Measurements from ENCODE around the gene MCOLN1. TPM values are rescaled to one million over a fixed set of nuclear protein-coding genes. Genes with fewer than 3 reads are reported as not detected.
A peak's percentile ranks its signal among the peaks of the same experiment; 100 is the strongest.

Gene MCOLN1
- total RNA-seq, result 10 to 100 TPM; 11.4 to 17.0 TPM
- total RNA-seq, result 6.3 to 11.9 reads per million in 2 donors

- H3K27ac Mint-ChIP-seq, result peak within 1 kb of the TSS; percentile 86
- no peaks in the 10 kb centered on the region for H3K36me3 Mint-ChIP-seq (ENCODE audit: low read depth)
- ATAC-seq (peak; percentile 95), DNase-seq (peak; percentile 99 to 100 (median 100))
- H3K9me3 ChIP-seq (ENCODE audit: control insufficient read depth, low read length, poor library complexity, severe bottlenecking), result no peaks in the 10 kb centered on the region
- H3K27me3 Mint-ChIP-seq, result no peaks in the 10 kb centered on the region
- peaks cover 18% of the 10 kb centered on the region for H3K4me1 Mint-ChIP-seq
- H3K4me3 Mint-ChIP-seq, result peak within 1 kb of the TSS; percentile 94
Observed at GRCh38 chr19:7522072-7522922, at the start of gene MCOLN1. Gene MCOLN1, plus strand, starts transcription at chr19:7522624. Its CDS starts 127 bp downstream, at chr19:7522751.

- H3K4me1 Mint-ChIP-seq, result peaks cover 2% of the 10 kb centered on the region
- peak overlapping the region; percentile 24 for H3K27ac Mint-ChIP-seq
- DNase-seq, result no peak
- H3K4me3 Mint-ChIP-seq, result no peak overlapping the region
- no peaks in the 10 kb centered on the region for H3K27me3 Mint-ChIP-seq
- no peak for ATAC-seq
- no peaks in the 10 kb centered on the region for H3K9me3 ChIP-seq (ENCODE audit: control insufficient read depth, low read length, poor library complexity, severe bottlenecking)
- H3K36me3 Mint-ChIP-seq (ENCODE audit: low read depth), result peaks cover 2% of the 10 kb centered on the region
Observed at GRCh38 chr19:7475665-7476064, 46.8 kb upstream of the MCOLN1 start.

GRCh38 chr19:7476241-7476640, 46.2 kb upstream of the MCOLN1 start:
- Mint-ChIP-seq H3K36me3 (ENCODE audit: low read depth) (peaks cover 2% of the 10 kb centered on the region), H3K27me3 (no peaks in the 10 kb centered on the region), H3K27ac (peak overlapping the region; percentile 24), H3K4me1 (peaks cover 2% of the 10 kb centered on the region), H3K4me3 (peak overlapping the region; percentile 36)
- no peak for ATAC-seq
- H3K9me3 ChIP-seq (ENCODE audit: control insufficient read depth, low read length, poor library complexity, severe bottlenecking), result no peaks in the 10 kb centered on the region
- no peak for DNase-seq

- H3K27ac Mint-ChIP-seq, result peak overlapping the region; percentile 54
- H3K27me3 Mint-ChIP-seq, result no peaks in the 10 kb centered on the region
- H3K9me3 ChIP-seq (ENCODE audit: control insufficient read depth, low read length, poor library complexity, severe bottlenecking), result no peaks in the 10 kb centered on the region
- ATAC-seq (no peak), DNase-seq (no peak)
- peak overlapping the region; percentile 36 for H3K4me3 Mint-ChIP-seq
- H3K4me1 Mint-ChIP-seq, result peaks cover 2% of the 10 kb centered on the region
- H3K36me3 Mint-ChIP-seq (ENCODE audit: low read depth), result no peaks in the 10 kb centered on the region
Observed at GRCh38 chr19:7476777-7477494, 45.5 kb upstream of the MCOLN1 start.

GRCh38 chr19:7477758-7478157, 44.7 kb upstream of the MCOLN1 start:
- DNase-seq, result no peak
- Mint-ChIP-seq H3K4me3 (peak overlapping the region; percentile 47), H3K27ac (peak overlapping the region; percentile 54)

GRCh38 chr19:7478173-7478842, 44.1 kb upstream of the MCOLN1 start:
- Mint-ChIP-seq H3K4me3 (no peak overlapping the region), H3K36me3 (ENCODE audit: low read depth) (no peaks in the 10 kb centered on the region), H3K4me1 (peaks cover 6% of the 10 kb centered on the region), H3K27me3 (no peaks in the 10 kb centered on the region), H3K27ac (peak overlapping the region; percentile 54)
- DNase-seq (no peak), ATAC-seq (peak; percentile 11)
- H3K9me3 ChIP-seq (ENCODE audit: control insufficient read depth, low read length, poor library complexity, severe bottlenecking), result no peaks in the 10 kb centered on the region

More at GRCh38 chr19:7477758-7478157, 44.7 kb upstream of the MCOLN1 start:
- Mint-ChIP-seq H3K4me1 (peaks cover 2% of the 10 kb centered on the region), H3K27me3 (no peaks in the 10 kb centered on the region), H3K36me3 (ENCODE audit: low read depth) (no peaks in the 10 kb centered on the region)
- no peaks in the 10 kb centered on the region for H3K9me3 ChIP-seq (ENCODE audit: control insufficient read depth, low read length, poor library complexity, severe bottlenecking)
- ATAC-seq, result no peak

- Mint-ChIP-seq H3K27me3 (no peaks in the 10 kb centered on the region), H3K4me3 (no peak overlapping the region), H3K36me3 (ENCODE audit: low read depth) (no peaks in the 10 kb centered on the region), H3K27ac (peak overlapping the region; percentile 72), H3K4me1 (peaks cover 8% of the 10 kb centered on the region)
- H3K9me3 ChIP-seq (ENCODE audit: control insufficient read depth, low read length, poor library complexity, severe bottlenecking), result no peaks in the 10 kb centered on the region
- DNase-seq (no peak), ATAC-seq (no peak)
Observed at GRCh38 chr19:7478843-7479227, 43.6 kb upstream of the MCOLN1 start.

GRCh38 chr19:7480222-7480969, 42.0 kb upstream of the MCOLN1 start:
- Mint-ChIP-seq H3K27ac (peak overlapping the region; percentile 72), H3K36me3 (ENCODE audit: low read depth) (no peaks in the 10 kb centered on the region), H3K4me1 (peaks cover 6% of the 10 kb centered on the region), H3K27me3 (no peaks in the 10 kb centered on the region), H3K4me3 (peak overlapping the region; percentile 33)
- no peak for DNase-seq
- no peaks in the 10 kb centered on the region for H3K9me3 ChIP-seq (ENCODE audit: control insufficient read depth, low read length, poor library complexity, severe bottlenecking)
- ATAC-seq, result no peak

GRCh38 chr19:7480970-7481255, 41.5 kb upstream of the MCOLN1 start:
- DNase-seq, result no peak
- Mint-ChIP-seq H3K36me3 (ENCODE audit: low read depth) (no peaks in the 10 kb centered on the region), H3K27me3 (no peaks in the 10 kb centered on the region), H3K4me1 (peaks cover 6% of the 10 kb centered on the region), H3K27ac (peak overlapping the region; percentile 45), H3K4me3 (no peak overlapping the region)
- no peaks in the 10 kb centered on the region for H3K9me3 ChIP-seq (ENCODE audit: control insufficient read depth, low read length, poor library complexity, severe bottlenecking)
- ATAC-seq, result no peak

- Mint-ChIP-seq H3K4me3 (peak overlapping the region; percentile 25), H3K36me3 (ENCODE audit: low read depth) (no peaks in the 10 kb centered on the region), H3K27ac (peak overlapping the region; percentile 24), H3K27me3 (no peaks in the 10 kb centered on the region), H3K4me1 (peaks cover 6% of the 10 kb centered on the region)
- no peaks in the 10 kb centered on the region for H3K9me3 ChIP-seq (ENCODE audit: control insufficient read depth, low read length, poor library complexity, severe bottlenecking)
- ATAC-seq (no peak), DNase-seq (no peak)
Observed at GRCh38 chr19:7482584-7483439, 39.6 kb upstream of the MCOLN1 start.

- DNase-seq (no peak), ATAC-seq (no peak)
- no peaks in the 10 kb centered on the region for H3K9me3 ChIP-seq (ENCODE audit: control insufficient read depth, low read length, poor library complexity, severe bottlenecking)
- Mint-ChIP-seq H3K4me3 (no peak overlapping the region), H3K36me3 (ENCODE audit: low read depth) (no peaks in the 10 kb centered on the region), H3K27ac (peak overlapping the region; percentile 24), H3K4me1 (peaks cover 6% of the 10 kb centered on the region), H3K27me3 (no peaks in the 10 kb centered on the region)
Observed at GRCh38 chr19:7483720-7484201, 38.7 kb upstream of the MCOLN1 start.

GRCh38 chr19:7486923-7487322, 35.5 kb upstream of the MCOLN1 start:
- no peak overlapping the region for H3K27ac Mint-ChIP-seq
- peaks cover 8% of the 10 kb centered on the region for H3K4me1 Mint-ChIP-seq
- ATAC-seq (no peak), DNase-seq (no peak)
- H3K9me3 ChIP-seq (ENCODE audit: control insufficient read depth, low read length, poor library complexity, severe bottlenecking), result no peaks in the 10 kb centered on the region
- H3K27me3 Mint-ChIP-seq, result no peaks in the 10 kb centered on the region
- no peaks in the 10 kb centered on the region for H3K36me3 Mint-ChIP-seq (ENCODE audit: low read depth)
- no peak overlapping the region for H3K4me3 Mint-ChIP-seq

Data from T-helper 17 cell (primary cell).